GM18498 (cell line): ENCODE measurements around the gene ARL15.
"Not testable (repeated sequence)": the region's sequence is repeated elsewhere in the genome, so short reads cannot be mapped to it uniquely, and the experiment has no call there.

Experiments
- ATAC-seq: cut with Tn5 transposase; IDR thresholded peaks from one replicate; pipeline ENCODE4 v1.9.1; 2021; ENCODE audit warnings: mild to moderate bottlenecking, moderate library complexity; ENCODE audit not compliant: unreplicated experiment

The ARL15 gene

DNA sequence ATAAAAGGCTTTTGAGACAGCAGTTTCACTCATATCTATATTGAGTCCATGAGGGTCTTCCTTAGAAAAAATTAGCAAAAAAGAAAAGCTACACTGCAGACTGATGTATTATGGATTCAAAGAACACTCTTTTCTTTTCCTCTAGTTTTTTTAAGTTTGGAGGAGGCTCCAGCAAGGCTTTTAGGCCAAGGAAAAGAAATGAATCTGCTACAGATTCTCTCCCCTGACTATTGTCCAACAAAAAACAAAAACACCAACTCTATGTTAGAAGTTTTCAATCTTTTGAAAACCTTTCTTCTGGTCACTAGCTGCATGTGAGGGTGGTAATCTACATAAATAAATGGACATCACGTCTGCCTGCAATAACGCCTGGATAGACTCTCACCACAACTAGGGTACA, 310.4 kb downstream of the ARL15 start:
- no peak for ATAC-seq

- no peak for ATAC-seq
Observed at GRCh38 chr5:53997736-53998627, 312.4 kb downstream of the ARL15 start.

- ATAC-seq = no peak
Observed at GRCh38 chr5:53996008-53996407, 314.4 kb downstream of the ARL15 start.

DNA sequence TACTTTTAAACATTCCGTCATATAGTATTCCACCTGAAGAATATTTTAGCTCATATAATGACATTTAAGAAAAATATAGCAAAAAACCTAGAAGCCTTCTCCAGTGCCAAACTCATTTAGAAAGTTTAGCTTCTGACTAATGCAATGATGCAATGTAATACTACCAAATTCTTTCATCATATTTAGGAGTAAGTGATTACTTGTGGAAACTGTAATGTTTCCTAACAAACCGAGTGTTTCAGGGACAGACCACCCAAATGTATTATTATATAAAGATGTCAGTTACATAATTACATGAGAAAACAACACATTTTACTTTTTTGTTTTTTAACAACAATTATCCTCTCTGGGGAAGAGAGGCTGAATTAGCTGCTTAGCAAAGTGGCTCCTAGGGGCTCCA, 316.2 kb downstream of the ARL15 start:
- no peak for ATAC-seq

- no peak for ATAC-seq
Observed at GRCh38 chr5:53991942-53992341, 318.4 kb downstream of the ARL15 start.

DNA sequence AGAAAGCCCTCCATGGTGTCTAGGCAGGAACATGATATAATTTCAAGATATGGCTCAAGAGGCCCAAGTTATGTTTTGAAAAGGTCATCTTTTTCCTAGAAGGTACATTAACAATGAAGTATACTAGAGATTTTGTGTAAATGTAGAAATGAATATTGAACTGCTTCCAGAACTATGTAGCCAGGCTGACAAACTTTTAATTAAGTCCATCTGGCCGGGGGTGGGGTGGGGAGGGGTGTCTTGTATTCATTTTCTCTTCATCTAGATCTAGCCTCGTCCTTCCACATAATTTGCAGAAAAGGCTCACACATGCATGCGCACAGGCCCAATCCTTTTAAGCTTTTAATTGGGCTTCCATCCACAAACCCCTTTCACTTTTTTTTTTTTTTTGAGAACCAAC, 323.3 kb downstream of the ARL15 start:
- no peak for ATAC-seq

DNA sequence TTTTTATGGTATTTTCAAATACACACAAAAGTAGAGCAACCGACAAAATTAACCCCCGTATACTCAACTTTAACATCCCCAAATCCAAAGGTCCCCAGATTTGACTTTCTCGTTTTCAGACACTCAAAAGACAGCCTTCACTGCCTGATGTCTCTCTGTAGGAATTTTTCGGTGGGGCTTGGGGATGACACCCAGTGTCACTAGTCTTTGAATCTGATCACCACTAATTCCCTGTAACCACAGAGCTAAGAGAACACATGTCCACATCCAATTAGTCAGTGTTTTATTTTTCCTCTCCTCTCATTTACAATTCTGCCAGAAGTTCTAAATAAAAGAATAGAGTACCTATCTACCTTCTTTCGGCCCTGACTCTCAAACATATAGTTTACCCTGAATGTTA, 324.6 kb downstream of the ARL15 start:
- no peak for ATAC-seq

- ATAC-seq = no peak
Observed at GRCh38 chr5:53984971-53985370, 325.4 kb downstream of the ARL15 start.

GRCh38 chr5:53983568-53984460, 326.6 kb downstream of the ARL15 start:
- ATAC-seq = no peak

GRCh38 chr5:53982319-53982718, 328.1 kb downstream of the ARL15 start:
- ATAC-seq = not testable (repeated sequence)

GRCh38 chr5:53980061-53980460, 330.3 kb downstream of the ARL15 start:
- no peak for ATAC-seq

- ATAC-seq = no peak
Observed at GRCh38 chr5:53974021-53974420, 336.4 kb downstream of the ARL15 start.

GRCh38 chr5:53972314-53972713, 338.1 kb downstream of the ARL15 start:
- ATAC-seq = no peak

- ATAC-seq = no peak
Observed at GRCh38 chr5:53971551-53971950, 338.8 kb downstream of the ARL15 start.

DNA sequence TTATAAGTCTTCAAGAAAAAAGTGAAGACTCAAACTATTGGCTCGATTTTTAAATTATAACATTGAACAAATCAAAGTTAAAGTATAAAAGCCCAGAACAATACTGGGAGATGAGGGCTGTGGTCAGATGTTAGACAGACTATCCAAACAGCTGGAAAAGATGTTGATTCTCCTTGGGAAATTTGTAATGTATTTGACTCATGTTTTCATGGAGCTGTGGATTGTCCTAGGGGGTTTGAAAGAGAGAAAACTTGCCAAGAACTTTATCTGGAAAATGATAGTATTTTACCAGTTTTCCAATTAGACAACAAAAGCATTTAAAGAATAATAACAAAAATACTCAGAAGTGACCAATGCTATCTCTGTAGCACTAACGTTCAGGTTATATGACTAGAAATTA, 339.2 kb downstream of the ARL15 start:
- ATAC-seq = no peak

GRCh38 chr5:53970475-53970874, 339.9 kb downstream of the ARL15 start:
- no peak for ATAC-seq

- ATAC-seq = no peak
Observed at GRCh38 chr5:53969176-53969730, 341.1 kb downstream of the ARL15 start.

- no peak for ATAC-seq
Observed at GRCh38 chr5:53965459-53965858, 344.9 kb downstream of the ARL15 start.

- ATAC-seq = no peak
Observed at GRCh38 chr5:53963958-53964357, 346.4 kb downstream of the ARL15 start.

GRCh38 chr5:53962306-53962705, 348.1 kb downstream of the ARL15 start:
- no peak for ATAC-seq

GRCh38 chr5:53956632-53957031, 353.7 kb downstream of the ARL15 start:
- no peak for ATAC-seq

DNA sequence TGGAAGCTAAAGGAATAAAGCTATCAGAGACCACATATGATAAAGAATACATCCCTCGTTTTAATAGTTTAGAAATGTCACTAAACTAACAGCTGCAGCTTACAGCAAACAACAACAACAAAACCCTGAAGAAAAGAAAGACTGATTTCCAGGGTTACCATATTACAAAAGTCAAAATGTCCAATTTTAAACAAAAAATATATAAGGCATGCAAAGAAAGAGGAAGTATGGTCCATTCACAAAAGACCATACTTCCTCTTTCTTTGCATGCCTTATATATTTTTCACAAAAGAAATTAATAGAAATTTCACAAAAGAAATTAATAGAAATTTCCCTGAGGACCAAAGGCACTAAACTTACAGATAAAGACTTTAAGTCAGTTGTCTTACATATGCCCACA, 354.2 kb downstream of the ARL15 start:
- ATAC-seq = no peak
